Astrocyte (in vitro differentiated cells and primary cell): ENCODE measurements around the gene PDSS2.

ENCODE experiments used
- CTCF ChIP-seq: IDR thresholded peaks from 2 replicates; pipeline ENCODE4 v1.5.1; 2011; ENCODE audit warnings: low read depth, mild to moderate bottlenecking, inconsistent platforms, low read length, moderate library complexity; ENCODE audit not compliant: insufficient read depth
- EZH2 ChIP-seq: IDR thresholded peaks from 2 replicates; pipeline ENCODE4 v1.6.1; 2012; ENCODE audit warnings: mild to moderate bottlenecking, low read length, inconsistent platforms; ENCODE audit not compliant: insufficient read depth

- TF ChIP-seq CTCF (no peak), EZH2 (no peak)
Measured at GRCh38 chr6:107340881-107341280, 118.5 kb downstream of the PDSS2 start.
